SK-N-DZ (cell line): ENCODE measurements around the gene TMEM187.

ENCODE experiments used
- small RNA-seq, 2 experiments: library from RNA; depleted of rRNA; stranded (forward); fragments of <200 nt; gene quantifications; one replicate each; pipeline ENCODE3, GENCODE V24; 2014

Gene TMEM187

Small RNA genes within 50 kb of the gene (small RNA-seq; reads per million reads assigned to genes)
- 0 to 0.04 reads per million in 2 experiments for gene MIR3202-1
